SK-N-SH (cell line): Measurements from ENCODE around the gene VDAC1. TPM values are rescaled to one million over a fixed set of nuclear protein-coding genes. Genes with fewer than 3 reads are reported as not detected.

ENCODE experiments used
- CTCF ChIA-PET: fragments of 300-600, 350-600 bp; formaldehyde crosslinking; extraction: SDS; loops from one replicate; lab custom pipeline; 2021; lab: Yijun Ruan, JAX
- POLR2A ChIA-PET: fragments of 350-600 bp; sonication (Branson Sonifier 250); formaldehyde crosslinking; extraction: SDS; loops from one replicate; lab custom pipeline; 2020; ENCODE audit warnings: antibody characterized with exemption, inconsistent platforms; lab: Yijun Ruan, JAX
- DNase-seq: peaks from one replicate; pipeline ENCODE4 v3.0.0; 2012
- H2AFZ ChIP-seq: fragments of 200-600 bp; sonication (generic); 2 replicates; pipeline ENCODE4 v1.8.1; 2016; ENCODE audit warnings: antibody characterized with exemption, mild to moderate bottlenecking, low read depth
- H3F3A ChIP-seq: fragments of 200-600 bp; sonication (generic); replicated peaks from 2 replicates; pipeline ENCODE3; 2016; ENCODE audit warnings: antibody characterized with exemption, mild to moderate bottlenecking; ENCODE audit not compliant: insufficient read depth
- H3K27ac ChIP-seq, 2 experiments: fragments of 200-500 bp in 1 of 2; fragments of 200-600 bp in 1 of 2; sonication (Bioruptor generic) in 1 of 2; sonication (generic), shearing (Covaris generic) in 1 of 2; 2 replicates each; pipeline versions ENCODE4 v1.5.1 to v1.6.1; 2014 to 2016; ENCODE audit warnings: low read depth in 2 of 2, inconsistent platforms in 1 of 2, low read length in 1 of 2, mild to moderate bottlenecking in 1 of 2, mixed read lengths in 1 of 2
- H3K27me3 ChIP-seq: fragments of 200-600 bp; sonication (generic), shearing (Covaris generic); 2 replicates; pipeline ENCODE4 v1.6.1; 2016; ENCODE audit warnings: mixed run types; ENCODE audit not compliant: insufficient read depth
- H3K36me3 ChIP-seq, 2 experiments: fragments of 200-500 bp in 1 of 2; fragments of 200-600 bp in 1 of 2; sonication (Bioruptor generic) in 1 of 2; sonication (generic) in 1 of 2; replicated peaks in 1 of 2; 2 replicates each; pipeline versions ENCODE3 to v1.5.1; 2014 to 2016; ENCODE audit warnings: low read length in 1 of 2, mild to moderate bottlenecking in 1 of 2; ENCODE audit not compliant: insufficient read depth in 2 of 2, control insufficient read depth in 1 of 2
- H3K4me1 ChIP-seq, 2 experiments: fragments of 200-500 bp in 1 of 2; fragments of 200-600 bp in 1 of 2; sonication (Bioruptor generic) in 1 of 2; sonication (generic), shearing (Covaris generic) in 1 of 2; 2 replicates each; pipeline versions ENCODE4 v1.5.1 to v1.6.1; 2014 to 2016; ENCODE audit warnings: low read depth in 1 of 2, low read length in 1 of 2, mixed run types in 1 of 2; ENCODE audit not compliant: insufficient read depth in 2 of 2, control insufficient read depth in 1 of 2
- H3K4me2 ChIP-seq: fragments of 200-600 bp; sonication (generic), shearing (Covaris generic); 2 replicates; pipeline ENCODE4 v1.6.1; 2017; ENCODE audit warnings: mixed run types
- H3K4me3 ChIP-seq, 2 experiments: fragments of 200-500 bp in 1 of 2; fragments of 200-600 bp in 1 of 2; sonication (Bioruptor generic) in 1 of 2; sonication (generic), shearing (Covaris generic) in 1 of 2; 2 replicates each; pipeline versions ENCODE4 v1.5.1 to v1.8.1; 2014 to 2016; ENCODE audit warnings: low read depth in 2 of 2, inconsistent platforms in 1 of 2, low read length in 1 of 2, mild to moderate bottlenecking in 1 of 2, mixed read lengths in 1 of 2, moderate library complexity in 1 of 2
- H3K79me2 ChIP-seq: fragments of 200-600 bp; sonication (generic); 2 replicates; pipeline ENCODE4 v1.8.1; 2017; ENCODE audit warnings: mild to moderate bottlenecking; ENCODE audit not compliant: insufficient read depth
- H3K9ac ChIP-seq: fragments of 200-600 bp; sonication (generic); 2 replicates; pipeline ENCODE4 v1.6.1; 2017; ENCODE audit warnings: mixed run types
- H3K9me2 ChIP-seq: fragments of 200-600 bp; sonication (generic); 2 replicates; pipeline ENCODE4 v1.6.1; 2017; ENCODE audit warnings: mixed run types
- H3K9me3 ChIP-seq: fragments of 200-600 bp; sonication (generic); 2 replicates; pipeline ENCODE4 v1.6.1; 2017; ENCODE audit warnings: mixed run types, mild to moderate bottlenecking, moderate library complexity
- H4K20me1 ChIP-seq: fragments of 200-600 bp; sonication (generic); 2 replicates; pipeline ENCODE4 v1.6.1; 2017; ENCODE audit warnings: mild to moderate bottlenecking, mixed run types; ENCODE audit not compliant: insufficient read depth
- ELF1 ChIP-seq: IDR thresholded peaks from 2 replicates; pipeline ENCODE4 v1.4.0; 2012
- EP300 ChIP-seq, 2 experiments: IDR thresholded peaks; 2 replicates each; pipeline versions ENCODE4 v1.4.0 to v1.6.1; 2012; ENCODE audit warnings: borderline replicate concordance in 1 of 2, low read depth in 1 of 2, low read length in 1 of 2
- FOXJ3 ChIP-seq: sonication (generic); formaldehyde crosslinking; IDR thresholded peaks from 2 replicates; pipeline ENCODE4 v1.5.1; 2020; ENCODE audit warnings: mild to moderate bottlenecking, missing genetic modification reagents
- FOXM1 ChIP-seq: IDR thresholded peaks from 2 replicates; pipeline ENCODE4 v1.4.0; 2012; ENCODE audit warnings: low read depth, mild to moderate bottlenecking
- GABPA ChIP-seq: IDR thresholded peaks from 2 replicates; pipeline ENCODE4 v1.4.0; 2012; ENCODE audit warnings: low read depth, mild to moderate bottlenecking
- GATA2 ChIP-seq: sonication (generic); formaldehyde crosslinking; IDR thresholded peaks from 2 replicates; pipeline ENCODE4 v1.5.0; 2020; ENCODE audit warnings: mild to moderate bottlenecking, missing genetic modification reagents
- MAX ChIP-seq: IDR thresholded peaks from 2 replicates; pipeline ENCODE4 v1.4.0; 2012; ENCODE audit warnings: low read depth
- NRF1 ChIP-seq: IDR thresholded peaks from 2 replicates; pipeline ENCODE4 v1.6.1; 2012; ENCODE audit warnings: low read depth, mild to moderate bottlenecking, low read length
- RAD21 ChIP-seq: IDR thresholded peaks from 2 replicates; pipeline ENCODE4 v1.6.1; 2012; ENCODE audit warnings: mild to moderate bottlenecking, low read length
- SIN3A ChIP-seq: IDR thresholded peaks from 2 replicates; pipeline ENCODE4 v1.6.1; 2012; ENCODE audit warnings: low read depth, mild to moderate bottlenecking, low read length, moderate library complexity, borderline replicate concordance
- YY1 ChIP-seq: IDR thresholded peaks from 2 replicates; pipeline ENCODE4 v1.4.0; 2012; ENCODE audit warnings: low read depth, mild to moderate bottlenecking
- WGBS: methylation state at CpG from one replicate; pipeline ENCODE4 v1.1.6; 2017; ENCODE audit warnings: low lambda C conversion rate; 5-methylcytosine and 5-hydroxymethylcytosine counted together
- polyA plus RNA-seq, 3 experiments: library from polyadenylated mRNA; depleted of rRNA; stranded (reverse); fragments of >200 nt; gene quantifications; 2 replicates each; pipeline ENCODE4 v1.2.3, GENCODE V29; 2012
- TF ChIP-seq, protein P1 (sequence below): fragments of 150-350 bp; IDR thresholded peaks from 2 replicates; pipeline ENCODE4 v1.6.1; 2017; ENCODE audit warnings: antibody characterized with exemption, low read length, low read depth, borderline replicate concordance
- TF ChIP-seq, protein P2 (sequence below): IDR thresholded peaks from 2 replicates; pipeline ENCODE4 v1.4.0; 2012; ENCODE audit warnings: low read depth, borderline replicate concordance
- TF ChIP-seq, protein P3 (sequence below): IDR thresholded peaks from 2 replicates; pipeline ENCODE4; 2012

The VDAC1 gene
- polyA plus RNA-seq, 1 of the 3 experiments (the other 2 are of a cell fraction) = 166 TPM

- ChIA-PET CTCF (interaction anchor here (13.3 kb wide), 1 partner anchor 96 kb away, joined by 673 read pairs; no protein-coding TSS in a partner anchor), POLR2A (no interaction called here)
- Histone ChIP-seq H3K4me3 (no peak overlapping the region), H3F3A (no peaks in the 10 kb centered on the region), H3K9ac (no peak overlapping the region), H3K4me2 (no peak overlapping the region), H3K9me2 (no peaks in the 10 kb centered on the region), H3K27me3 (no peaks in the 10 kb centered on the region), H3K4me1 (no peaks in the 10 kb centered on the region), H3K36me3 (no peaks in the 10 kb centered on the region), H4K20me1 (no peaks in the 10 kb centered on the region), H3K79me2 (no peaks in the 10 kb centered on the region), H3K27ac (no peak overlapping the region), H2AFZ (no peak overlapping the region), H3K9me3 (no peaks in the 10 kb centered on the region)
- no peak for DNase-seq
- no peak for TF ChIP-seq GATA2 (CRISPR knock-in tag)
- TF ChIP-seq EP300 (IDR thresholded peaks at IDR 0.05; ENCODE audit: borderline replicate concordance in 1 of 2, low read depth in 1 of 2, low read length in 1 of 2) = no peak
- TF ChIP-seq RAD21 = no peak
- TF ChIP-seq MAX = no peak
- WGBS = 70% methylated on average over 3 of the region's 4 CpGs
Observed at GRCh38 chr5:134046330-134046729, 41.6 kb upstream of the VDAC1 start.

DNA sequence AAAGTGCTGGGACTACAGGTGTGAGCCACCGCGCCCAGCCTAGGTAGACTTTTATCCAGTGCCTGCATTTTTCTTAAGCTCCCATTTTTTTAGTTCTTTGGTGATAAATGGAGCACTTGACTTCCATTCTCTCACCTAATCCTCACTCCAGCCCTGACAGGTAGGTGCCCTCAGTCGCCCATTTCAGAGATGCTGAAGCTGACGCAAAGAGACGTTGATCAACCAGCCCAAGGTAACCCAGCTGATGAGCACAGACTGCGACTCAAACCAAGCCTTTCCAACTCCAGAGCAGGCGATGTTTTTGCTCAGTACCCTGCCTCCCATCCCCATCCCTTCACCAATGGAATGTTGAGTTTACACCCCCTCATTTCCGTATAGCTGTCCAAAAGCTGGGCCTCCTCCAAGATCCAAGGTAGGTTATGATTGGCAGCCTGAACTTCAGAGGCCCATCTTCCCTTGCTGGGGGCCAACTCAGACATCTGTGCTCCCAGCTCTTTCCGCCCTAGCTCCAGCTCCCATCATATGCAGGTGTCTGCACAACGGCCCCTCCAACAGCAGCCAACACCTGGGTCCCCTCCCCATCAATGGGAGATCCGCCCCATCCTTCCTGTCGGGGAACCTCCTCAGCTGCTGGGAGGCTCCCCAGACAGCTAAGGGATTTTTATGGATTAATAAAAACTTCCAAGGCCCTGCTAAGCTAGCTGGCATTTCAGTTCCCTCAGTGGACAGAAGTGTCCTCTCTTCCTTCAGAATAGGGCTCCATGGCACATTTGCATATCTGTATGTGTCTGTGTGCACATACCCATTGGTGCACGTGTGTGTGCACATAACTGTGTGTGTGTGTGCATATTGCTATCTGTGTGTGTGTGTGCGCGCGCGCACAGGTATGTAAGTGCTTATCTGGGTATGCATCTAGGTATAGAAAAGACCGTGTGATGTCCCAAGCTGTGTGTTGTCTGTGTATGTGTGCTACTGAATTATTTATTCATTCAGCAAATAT lies 39.3 kb upstream of the VDAC1 start:
- POLR2A ChIA-PET = interaction anchor here (0.7 to 1.1 kb wide), 4 partner anchors 14 to 71 kb away, joined by 3 to 4 read pairs (median 4); partner anchors contain the start of gene TCF7
- Histone ChIP-seq H3K9me2 (no peaks in the 10 kb centered on the region), H3K9me3 (no peaks in the 10 kb centered on the region)

More for the DNA sequence above, 39.3 kb upstream of the VDAC1 start:
- H3K36me3 ChIP-seq = no peaks in the 10 kb centered on the region
- H2AFZ ChIP-seq = no peak overlapping the region
- no peak for TF ChIP-seq YY1
- TF ChIP-seq GABPA = no peak
- TF ChIP-seq, protein P1, sequence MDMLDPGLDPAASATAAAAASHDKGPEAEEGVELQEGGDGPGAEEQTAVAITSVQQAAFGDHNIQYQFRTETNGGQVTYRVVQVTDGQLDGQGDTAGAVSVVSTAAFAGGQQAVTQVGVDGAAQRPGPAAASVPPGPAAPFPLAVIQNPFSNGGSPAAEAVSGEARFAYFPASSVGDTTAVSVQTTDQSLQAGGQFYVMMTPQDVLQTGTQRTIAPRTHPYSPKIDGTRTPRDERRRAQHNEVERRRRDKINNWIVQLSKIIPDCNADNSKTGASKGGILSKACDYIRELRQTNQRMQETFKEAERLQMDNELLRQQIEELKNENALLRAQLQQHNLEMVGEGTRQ = no peak
- no peak for TF ChIP-seq FOXM1
- TF ChIP-seq, protein P2, sequence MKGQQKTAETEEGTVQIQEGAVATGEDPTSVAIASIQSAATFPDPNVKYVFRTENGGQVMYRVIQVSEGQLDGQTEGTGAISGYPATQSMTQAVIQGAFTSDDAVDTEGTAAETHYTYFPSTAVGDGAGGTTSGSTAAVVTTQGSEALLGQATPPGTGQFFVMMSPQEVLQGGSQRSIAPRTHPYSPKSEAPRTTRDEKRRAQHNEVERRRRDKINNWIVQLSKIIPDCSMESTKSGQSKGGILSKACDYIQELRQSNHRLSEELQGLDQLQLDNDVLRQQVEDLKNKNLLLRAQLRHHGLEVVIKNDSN = no peak
- no peak for TF ChIP-seq NRF1
- no peak for TF ChIP-seq SIN3A
- TF ChIP-seq, protein P3, sequence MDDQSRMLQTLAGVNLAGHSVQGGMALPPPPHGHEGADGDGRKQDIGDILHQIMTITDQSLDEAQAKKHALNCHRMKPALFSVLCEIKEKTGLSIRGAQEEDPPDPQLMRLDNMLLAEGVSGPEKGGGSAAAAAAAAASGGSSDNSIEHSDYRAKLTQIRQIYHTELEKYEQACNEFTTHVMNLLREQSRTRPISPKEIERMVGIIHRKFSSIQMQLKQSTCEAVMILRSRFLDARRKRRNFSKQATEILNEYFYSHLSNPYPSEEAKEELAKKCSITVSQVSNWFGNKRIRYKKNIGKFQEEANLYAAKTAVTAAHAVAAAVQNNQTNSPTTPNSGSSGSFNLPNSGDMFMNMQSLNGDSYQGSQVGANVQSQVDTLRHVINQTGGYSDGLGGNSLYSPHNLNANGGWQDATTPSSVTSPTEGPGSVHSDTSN = no peak
- no peak for TF ChIP-seq FOXJ3 (CRISPR knock-in tag)
- no peak for TF ChIP-seq RAD21
- TF ChIP-seq GATA2 (CRISPR knock-in tag) = no peak
- TF ChIP-seq ELF1 = no peak
- H3K27ac ChIP-seq = no peak overlapping the region
- no peak overlapping the region for H3K9ac ChIP-seq
- no peak overlapping the region for H3K4me2 ChIP-seq
- no peak overlapping the region for H3K4me3 ChIP-seq
- no peaks in the 10 kb centered on the region for H3F3A ChIP-seq
- no peaks in the 10 kb centered on the region for H4K20me1 ChIP-seq
- WGBS = 78% methylated on average over 18 of the region's 18 CpGs
- DNase-seq = no peak
- CTCF ChIA-PET = interaction anchor here (0.6 to 13.3 kb wide), 7 partner anchors 10 to 99 kb away, joined by 3 to 673 read pairs (median 4); no protein-coding TSS in a partner anchor
- H3K4me1 ChIP-seq = no peaks in the 10 kb centered on the region
- no peaks in the 10 kb centered on the region for H3K79me2 ChIP-seq
- no peaks in the 10 kb centered on the region for H3K27me3 ChIP-seq
